ENCODE data around the gene PLA2G12B.

Gene PLA2G12B

GRCh38 chr10:72886621-72887020 is 68.0 kb downstream of the PLA2G12B start:
- H3K27ac ChIP-seq = no peak overlapping the region
- TF ChIP-seq CTCF (IDR thresholded peaks at IDR 0.05) = no peak
- no peak for TF ChIP-seq ZFX (IDR thresholded peaks at IDR 0.05; ENCODE audit: borderline replicate concordance)

- H3K27ac ChIP-seq = no peak overlapping the region
- no peak for TF ChIP-seq ZFX (IDR thresholded peaks at IDR 0.05; ENCODE audit: borderline replicate concordance)
- TF ChIP-seq CTCF (IDR thresholded peaks at IDR 0.05) = no peak
Observed at GRCh38 chr10:72885953-72886352, 68.7 kb downstream of the PLA2G12B start.

Measured in 22Rv1 (cell line).